NB4 (cell line): ENCODE measurements around the gene LYST.
"Not testable (repeated sequence)": the region's sequence is repeated elsewhere in the genome, so short reads cannot be mapped to it uniquely, and the experiment has no call there.

Source experiments
- CTCF ChIP-seq: IDR thresholded peaks from one replicate; pipeline ENCODE4 v1.5.1; 2012; ENCODE audit warnings: low read depth, low read length
- MAX ChIP-seq: IDR thresholded peaks from 2 replicates; pipeline ENCODE4 v1.6.1; 2011; ENCODE audit warnings: low read depth, low read length
- MYC ChIP-seq: IDR thresholded peaks from 2 replicates; pipeline ENCODE4 v1.6.1; 2011; ENCODE audit warnings: low read depth, low read length
- POLR2A ChIP-seq: IDR thresholded peaks from 2 replicates; pipeline ENCODE4 v1.6.1; 2011; ENCODE audit warnings: mild to moderate bottlenecking; ENCODE audit not compliant: insufficient read length; ENCODE audit errors: extremely low read depth

- not testable (repeated sequence) for TF ChIP-seq CTCF, MAX, POLR2A, MYC
Measured at GRCh38 chr1:235619149-235619548, 247.6 kb downstream of the LYST start.
